ENCODE data around the gene BIN1.
A peak's percentile ranks its signal among the peaks of the same experiment; 100 is the strongest.

The BIN1 gene

DNA sequence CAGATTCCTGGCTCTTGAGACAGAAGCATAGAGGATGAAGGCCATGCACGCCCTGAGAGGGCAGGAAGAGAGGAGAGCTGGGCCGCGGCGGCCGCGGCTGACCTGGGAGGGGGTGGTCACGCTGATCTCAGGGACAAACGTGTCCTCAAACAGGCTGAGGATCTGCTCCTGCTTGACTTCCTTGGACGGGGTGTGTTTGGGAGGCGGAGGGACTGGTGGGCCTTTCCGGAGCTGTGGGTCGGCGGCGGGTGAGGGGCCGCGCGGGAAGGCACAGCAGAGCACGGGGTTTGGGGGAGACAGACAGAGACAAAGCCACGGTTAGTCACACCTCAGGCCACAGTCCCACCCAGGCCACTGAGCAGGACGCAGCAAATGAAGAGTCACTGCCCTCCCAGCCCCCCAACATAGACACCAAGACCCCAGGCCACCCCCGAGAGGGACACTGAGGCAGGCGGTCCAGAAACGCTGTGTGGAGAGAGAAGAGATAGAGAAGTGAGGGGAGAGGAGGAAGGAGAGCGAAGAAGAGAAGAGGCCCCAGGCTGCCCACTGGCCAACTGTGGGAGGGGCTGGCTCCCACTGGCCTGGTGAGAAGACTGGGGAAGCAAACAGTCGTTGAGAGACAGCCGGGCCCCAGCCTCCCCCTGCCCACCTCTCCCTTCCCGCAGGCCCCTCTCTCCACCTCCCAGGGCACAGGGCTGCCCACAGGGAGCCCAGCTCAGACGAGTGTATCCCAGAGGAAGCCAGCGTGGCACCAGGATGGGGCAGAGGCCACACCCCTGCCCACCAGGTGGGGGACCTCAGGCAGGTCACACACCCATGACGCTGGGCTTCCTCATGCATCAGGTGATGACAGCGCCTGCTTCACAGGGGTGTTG is 49.3 kb downstream of the BIN1 start:
- DNase-seq = no peak

DNA sequence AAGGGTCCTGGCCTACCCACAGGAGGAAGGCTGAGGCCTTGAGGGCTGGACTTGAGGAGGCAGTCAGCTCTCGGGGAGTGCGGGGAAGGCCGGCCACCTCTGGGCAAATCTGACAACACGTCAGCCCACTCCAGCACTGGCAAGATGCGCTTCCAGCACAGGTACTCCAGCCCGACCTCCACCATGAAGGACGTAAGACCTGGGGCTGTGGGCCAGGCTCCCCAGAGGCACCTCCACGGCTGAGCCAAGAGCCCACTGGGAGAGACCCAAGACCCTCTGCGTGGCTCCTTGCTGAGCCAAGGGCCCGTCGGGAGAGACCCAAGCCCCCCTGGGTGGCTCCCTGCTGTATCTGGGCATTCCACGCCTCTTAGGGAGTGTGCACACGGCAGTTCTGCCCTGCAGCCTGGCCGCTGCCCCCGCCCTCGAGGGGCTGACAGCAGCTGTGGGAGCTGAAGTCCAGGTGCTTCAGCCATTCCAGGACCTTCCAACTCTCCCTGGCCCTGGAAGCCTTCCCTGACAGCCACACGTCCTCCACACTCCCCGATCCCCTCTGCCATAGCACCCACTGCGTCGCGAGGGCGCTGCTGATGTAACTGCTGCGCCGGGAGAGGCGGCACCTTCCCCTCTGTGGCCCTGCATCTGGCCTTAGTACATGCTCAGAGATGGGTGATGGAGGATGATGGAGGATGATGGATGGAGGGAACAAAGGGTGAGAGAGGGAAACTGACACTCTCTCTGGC is 50.2 kb downstream of the BIN1 start:
- no peak for DNase-seq

DNA sequence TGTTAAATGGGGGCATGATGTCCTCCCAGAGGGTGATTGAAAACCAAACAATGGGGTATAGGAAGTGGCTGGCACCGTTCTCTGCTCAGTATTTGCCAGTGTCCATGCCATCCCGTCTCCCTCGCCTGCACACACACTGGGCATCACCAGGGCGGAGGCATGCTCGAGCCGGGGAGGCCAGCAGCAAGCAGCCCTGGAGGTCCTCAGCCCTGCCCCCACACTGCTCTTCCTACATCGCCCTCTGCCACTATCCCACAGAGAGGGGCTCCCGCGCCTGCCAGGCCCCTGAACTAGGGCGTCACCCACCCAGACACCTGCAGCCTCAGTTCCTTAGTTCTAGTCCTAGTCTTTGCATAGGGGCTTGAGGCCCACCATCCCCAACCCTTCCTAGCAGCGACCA is 50.9 kb downstream of the BIN1 start:
- no peak for DNase-seq

DNA sequence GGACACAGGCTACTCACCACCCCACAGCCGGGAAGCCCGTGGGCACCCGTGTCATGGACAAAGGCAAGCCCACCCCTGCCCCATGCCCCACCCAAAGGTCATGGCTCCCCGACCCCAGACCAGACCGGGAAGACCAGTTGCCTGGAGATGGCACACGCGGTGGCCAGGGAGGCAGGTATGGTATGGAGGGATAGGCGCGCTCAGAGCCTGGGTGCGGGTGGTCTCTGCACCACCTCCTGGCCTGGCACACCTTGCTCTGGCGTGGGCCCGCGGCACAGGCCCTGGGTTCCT is 51.2 kb downstream of the BIN1 start:
- DNase-seq = no peak

DNA sequence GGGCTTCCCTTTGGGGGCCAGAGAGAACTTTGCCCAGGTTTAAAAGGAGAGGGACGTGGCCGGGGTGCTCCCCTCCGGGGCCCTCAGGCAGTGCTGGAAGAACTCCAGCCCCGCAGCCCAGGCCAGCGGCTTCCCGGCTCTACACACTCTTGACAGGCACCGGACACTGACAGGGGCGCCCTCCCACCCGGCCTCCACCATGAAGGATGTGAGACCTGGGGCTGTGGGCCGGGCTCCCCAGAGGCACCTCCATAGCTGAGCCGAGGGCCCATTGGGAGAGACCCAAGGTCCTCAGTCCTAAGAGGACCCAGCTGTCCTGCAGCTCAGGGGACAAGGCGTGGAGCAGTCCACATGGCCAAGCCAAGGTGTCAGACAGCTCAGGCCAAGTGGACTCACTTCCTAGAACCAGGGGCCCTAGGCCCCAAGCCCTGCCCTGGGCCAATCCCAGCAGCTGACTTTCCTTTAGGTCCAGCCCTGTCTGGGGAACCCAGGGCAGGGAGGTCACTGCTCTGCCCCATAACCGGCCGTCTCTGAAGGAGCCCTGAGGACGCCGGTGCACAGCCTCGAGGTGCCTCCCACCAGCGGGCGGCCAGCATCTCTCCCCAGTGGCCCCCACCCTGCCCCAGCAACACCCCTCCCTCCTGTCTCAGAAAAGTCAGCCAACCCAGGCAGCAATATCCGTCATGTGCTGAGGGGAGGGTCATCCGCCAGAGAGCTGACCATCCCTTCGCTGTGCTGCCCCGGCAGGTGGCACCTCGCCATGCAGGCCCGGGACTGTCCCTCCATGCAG is 51.8 kb downstream of the BIN1 start:
- DNase-seq = no peak

DNA sequence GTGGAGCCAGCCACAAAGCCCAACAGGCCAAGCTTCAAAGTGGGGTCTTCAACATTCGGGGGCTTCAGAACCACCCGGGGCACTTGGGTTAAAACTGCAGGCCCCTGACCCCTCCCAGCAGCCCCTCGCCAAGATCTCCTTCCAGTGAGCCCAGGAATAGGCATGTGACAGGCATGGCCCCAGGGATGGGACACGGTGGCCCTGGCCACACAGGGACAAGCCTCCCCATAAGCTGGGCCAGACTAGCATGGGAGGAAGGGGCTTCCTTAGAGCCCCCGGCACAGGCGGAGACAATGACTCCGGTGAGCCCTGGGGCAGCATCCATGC is 52.4 kb downstream of the BIN1 start:
- no peak for DNase-seq

DNA sequence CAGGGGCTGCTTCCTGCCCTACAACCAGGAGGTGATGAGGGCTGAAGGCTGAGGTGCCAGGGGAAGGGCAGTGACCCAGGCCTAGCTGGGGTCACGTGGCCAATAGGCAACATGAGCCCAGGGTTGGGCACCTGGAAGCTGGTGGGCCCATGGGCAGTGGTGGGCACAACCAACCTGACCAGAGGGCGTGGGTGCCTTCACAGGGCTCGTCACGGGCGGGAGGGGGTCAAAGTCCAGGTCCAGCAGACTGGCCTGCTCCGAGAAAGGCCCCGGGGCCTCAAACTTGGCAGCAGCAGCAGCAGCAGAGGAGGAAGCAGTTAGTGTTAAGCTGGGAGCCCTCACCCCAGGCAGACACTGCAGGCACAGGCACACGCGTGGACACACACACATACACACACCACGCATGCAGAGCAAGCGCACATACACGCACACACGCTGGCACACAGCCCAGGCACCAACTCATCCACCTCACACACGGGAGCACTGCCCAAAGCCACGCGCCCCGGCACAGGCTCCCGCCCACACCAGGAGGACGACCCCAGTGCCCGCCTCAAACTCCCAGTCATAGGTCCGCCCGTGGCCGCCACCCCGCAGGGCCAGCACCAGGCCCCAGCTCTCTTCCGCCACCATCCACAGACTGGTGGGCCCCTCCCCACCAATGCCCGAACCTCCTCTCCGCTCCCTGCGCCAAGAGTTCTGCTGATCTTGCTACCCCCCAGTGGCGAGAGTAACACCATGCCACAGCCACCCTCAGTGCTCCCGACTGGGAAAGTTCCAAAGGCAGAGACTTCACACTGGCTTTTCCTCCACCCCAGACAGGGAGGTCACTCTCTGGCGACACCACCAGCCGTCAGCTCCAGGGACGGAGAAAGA is 53.0 kb downstream of the BIN1 start:
- DNase-seq = no peak

DNA sequence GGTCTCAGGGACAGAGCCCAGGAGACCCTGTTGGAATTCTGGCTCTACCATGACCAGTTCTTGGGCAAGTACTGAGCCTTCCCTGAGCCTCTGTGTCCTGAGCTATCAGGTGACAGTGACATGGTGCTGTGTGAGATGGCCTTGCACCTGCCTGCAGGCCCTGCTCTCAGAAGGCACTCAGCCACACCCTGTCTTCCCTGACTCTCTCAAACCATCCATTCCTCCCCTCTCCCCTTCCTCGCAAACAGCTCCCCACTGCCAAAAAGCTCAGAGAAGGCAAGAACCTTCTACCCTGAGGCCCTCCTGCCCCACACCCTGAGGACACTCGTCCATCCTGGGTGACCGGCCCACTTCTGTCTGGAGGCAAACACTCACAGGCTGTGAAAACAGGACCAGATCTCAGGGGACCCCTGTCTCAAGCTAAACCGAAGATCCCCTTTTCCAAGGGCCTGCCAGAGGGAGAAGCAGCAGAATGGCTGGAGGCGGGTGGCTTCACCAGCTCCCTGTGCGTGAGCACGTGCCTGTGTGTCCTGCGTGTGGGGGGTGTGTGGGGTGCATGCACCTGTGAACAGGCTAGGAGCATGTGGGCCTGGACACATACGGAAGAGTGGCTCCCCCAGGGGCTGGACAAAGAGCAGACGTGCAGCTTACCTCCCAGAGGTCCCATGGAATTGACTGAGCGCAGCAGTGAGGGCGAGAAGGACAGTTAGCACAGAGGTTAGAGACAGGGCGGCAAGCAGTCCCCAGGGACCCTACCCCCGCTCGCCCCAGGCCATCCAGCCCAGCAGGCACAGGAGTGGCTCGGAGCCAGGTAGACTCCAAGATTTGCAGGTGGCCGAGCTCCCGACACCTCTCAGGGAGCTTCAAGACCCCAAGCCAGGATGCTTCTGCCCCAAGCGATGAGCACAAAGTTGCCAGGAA is 53.9 kb downstream of the BIN1 start:
- DNase-seq = no peak

DNA sequence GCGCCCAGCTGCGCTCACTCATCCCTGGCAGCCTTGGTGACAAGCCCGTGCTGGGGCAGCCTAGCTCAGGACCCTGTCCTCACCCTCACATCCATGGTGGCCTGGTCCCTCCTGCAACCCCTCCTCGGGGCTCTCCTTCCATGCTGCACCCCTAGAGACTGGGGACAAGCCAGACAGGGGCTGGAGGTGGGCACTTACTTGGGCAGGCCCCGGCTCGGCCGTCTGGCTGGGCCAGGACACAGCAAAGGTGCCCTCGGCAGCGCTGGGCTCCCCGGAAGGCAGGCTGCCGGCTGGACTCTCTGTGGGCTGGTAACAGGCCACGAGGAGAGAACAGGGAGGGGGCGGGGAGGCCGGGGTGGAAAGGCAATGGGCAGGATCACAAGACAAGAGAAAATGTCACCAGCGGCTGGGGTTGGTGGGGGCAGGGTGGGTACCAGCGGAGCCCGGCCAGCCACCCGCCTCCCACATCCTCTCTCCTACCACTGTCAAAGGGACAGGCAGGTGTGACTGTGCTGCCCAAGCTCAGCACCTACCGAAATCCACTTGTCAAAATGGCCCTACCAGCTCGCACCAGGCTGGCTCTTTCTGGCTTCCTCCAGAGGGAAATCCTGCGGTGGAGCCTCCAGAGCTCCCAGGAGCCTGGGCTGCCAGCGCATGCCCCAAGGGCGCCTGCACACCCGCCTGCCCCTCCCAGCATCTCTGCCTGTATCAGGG is 54.7 kb downstream of the BIN1 start:
- no peak for DNase-seq

DNA sequence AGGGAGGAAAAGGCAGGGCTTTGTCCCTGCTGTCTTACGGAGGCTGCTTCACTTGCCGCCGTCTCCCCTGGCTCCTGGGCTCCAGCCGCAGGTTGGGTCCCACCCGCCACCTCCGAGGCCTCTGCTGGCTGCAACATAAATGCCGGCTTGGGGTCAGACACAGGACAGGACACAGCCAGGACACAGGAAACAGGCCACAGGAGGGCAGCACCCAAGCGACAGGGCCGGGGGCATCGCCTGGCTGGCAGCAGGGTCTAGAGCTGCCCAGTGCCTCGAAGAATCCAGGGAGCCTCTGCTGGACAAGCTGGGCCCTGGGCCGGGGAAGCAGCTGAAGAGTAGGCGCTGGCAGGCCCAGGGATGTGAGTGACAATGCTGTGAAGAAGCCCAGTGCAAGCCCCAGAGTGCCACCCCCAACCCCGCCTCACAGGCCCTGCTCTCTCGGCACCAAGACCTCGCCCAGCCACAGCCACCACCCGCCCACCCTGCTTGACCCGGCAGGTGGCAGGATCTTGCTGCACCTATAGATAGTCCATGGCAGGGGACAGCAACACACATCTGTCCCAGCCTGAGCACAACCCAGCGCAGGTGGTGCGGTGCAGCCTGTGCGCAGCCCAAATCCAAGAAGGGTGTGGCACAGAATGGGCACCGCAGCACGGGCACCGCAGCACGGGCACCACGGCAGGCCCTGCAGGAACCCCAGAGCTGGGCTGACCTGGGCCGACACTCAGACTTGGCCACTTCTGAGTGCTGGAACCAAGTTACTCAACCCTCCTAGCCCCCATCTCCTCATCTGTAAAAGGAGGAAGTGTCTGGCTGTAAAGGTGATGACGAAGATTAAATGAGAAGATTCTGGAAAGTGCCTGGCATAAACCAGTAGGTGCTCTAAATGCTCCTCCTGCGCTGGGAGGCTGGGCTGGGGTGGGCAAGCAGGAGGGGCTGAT is 55.6 kb downstream of the BIN1 start:
- no peak for DNase-seq

DNA sequence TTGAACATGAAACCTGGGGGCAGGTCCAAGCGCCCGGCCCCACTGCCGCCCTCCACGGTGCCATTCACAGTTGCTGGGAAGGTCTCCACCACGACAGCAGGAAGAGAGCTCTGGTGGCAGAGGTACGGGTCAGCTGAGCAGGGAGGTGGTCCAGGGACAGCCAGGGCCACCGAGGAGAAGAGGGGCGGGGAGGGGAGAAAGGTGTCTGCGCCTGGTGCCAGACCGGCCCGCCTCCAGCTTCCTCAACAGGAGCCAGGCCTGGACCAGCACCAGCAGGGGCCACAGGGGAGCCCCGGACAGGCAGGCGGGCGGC is 56.2 kb downstream of the BIN1 start:
- no peak for DNase-seq

DNA sequence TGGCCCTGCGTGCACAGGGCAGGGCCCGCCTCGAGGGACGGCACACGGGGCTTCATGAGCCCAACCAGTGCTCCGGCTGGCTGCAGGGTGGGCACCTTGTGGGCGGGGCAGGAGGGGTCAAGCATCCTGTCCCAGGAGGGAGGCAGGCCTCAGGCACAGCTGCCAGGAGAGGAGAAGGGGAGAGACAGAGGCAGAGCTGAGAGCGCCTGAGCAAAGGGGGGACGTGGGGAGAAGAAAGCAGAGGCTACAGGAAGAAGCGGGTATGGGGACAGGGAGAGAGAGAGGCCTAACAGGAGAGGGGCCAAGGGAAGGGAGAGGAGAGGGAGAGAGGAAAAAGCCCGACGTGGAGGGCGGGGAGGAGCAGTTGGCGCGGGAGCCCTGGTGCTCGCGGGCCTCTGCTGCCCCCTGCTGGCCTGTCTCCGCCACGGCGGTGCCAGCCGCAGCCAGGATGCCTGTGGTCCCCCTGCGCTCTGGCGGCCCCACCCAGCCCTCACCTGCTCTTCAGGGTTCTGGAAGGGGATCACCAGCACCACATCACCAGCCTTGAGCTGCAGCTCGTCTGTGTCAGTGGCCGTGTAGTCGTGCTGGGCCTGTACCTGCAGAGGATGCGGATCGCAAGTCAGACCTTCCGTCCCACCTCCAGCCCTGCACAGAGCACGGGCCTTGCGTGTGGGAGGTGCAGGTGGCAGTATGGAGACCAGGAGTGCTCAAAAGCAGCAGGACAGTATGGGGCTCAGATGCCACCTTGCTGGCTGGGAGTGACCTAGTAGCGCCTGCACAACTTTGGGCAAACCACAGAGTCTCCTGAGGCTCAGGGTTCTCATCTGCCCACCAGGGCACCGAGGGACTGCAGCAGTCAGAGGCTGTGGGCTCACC is 56.8 kb downstream of the BIN1 start:
- DNase-seq = peak; percentile 85

DNA sequence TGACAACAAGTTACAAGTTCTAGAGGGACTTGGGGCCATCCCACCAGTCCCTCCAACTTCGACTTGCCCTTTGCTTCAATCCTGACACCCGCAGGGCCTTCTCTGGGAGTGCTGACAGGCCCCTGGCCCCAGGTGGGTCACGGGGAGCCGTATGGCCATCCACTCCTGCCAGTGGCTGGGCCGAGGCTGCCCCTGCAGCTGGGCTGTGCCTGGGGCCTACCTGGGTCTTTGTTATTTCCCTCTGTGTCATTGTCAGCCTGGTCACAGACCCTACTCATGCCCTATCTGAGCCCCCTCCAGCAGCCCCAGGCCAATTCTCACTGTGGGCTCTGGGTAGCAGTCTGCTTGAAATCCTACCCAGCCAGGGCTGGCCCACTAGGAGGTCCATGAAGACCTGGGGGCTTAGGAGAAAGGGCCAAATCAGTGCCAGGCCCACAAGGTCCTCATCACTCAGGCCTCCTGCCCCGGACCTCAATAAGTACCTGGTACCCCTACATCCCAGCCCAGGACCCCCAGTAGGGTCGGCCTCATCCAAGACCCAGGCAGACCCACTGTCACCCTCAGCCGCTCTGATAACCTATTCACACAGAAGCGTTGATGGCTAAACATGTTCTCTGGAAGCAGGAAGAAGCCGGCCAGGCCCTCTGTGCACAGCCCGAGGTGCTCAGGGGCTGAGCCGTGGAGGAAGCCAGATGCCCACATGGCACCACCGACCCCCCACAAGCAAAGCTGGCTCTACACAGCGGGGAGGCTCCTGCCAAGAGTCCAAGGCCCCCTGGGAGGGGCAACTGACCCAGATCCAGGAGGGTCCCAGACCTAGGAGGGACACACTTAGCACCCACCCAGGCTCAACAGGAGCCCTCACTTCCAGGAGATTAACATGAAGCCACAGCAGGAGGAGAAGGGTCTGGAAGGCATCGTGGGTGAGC is 57.7 kb downstream of the BIN1 start:
- DNase-seq = no peak

DNA sequence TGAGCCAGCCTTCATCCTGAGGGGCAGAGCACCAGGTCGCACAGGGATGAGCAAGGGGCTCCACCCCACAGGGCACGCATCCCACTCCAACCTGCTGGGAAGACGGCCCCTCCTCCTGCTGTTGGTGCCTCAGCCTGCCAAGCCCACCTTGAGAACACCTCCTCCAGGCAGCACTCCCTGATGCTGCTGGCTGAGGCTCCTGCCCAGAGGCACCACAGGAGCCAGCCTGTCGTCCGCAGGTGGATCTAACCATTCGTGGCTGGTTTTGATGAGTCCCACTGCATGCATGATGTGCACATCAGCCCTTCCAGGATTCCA is 58.4 kb downstream of the BIN1 start:
- DNase-seq = no peak

DNA sequence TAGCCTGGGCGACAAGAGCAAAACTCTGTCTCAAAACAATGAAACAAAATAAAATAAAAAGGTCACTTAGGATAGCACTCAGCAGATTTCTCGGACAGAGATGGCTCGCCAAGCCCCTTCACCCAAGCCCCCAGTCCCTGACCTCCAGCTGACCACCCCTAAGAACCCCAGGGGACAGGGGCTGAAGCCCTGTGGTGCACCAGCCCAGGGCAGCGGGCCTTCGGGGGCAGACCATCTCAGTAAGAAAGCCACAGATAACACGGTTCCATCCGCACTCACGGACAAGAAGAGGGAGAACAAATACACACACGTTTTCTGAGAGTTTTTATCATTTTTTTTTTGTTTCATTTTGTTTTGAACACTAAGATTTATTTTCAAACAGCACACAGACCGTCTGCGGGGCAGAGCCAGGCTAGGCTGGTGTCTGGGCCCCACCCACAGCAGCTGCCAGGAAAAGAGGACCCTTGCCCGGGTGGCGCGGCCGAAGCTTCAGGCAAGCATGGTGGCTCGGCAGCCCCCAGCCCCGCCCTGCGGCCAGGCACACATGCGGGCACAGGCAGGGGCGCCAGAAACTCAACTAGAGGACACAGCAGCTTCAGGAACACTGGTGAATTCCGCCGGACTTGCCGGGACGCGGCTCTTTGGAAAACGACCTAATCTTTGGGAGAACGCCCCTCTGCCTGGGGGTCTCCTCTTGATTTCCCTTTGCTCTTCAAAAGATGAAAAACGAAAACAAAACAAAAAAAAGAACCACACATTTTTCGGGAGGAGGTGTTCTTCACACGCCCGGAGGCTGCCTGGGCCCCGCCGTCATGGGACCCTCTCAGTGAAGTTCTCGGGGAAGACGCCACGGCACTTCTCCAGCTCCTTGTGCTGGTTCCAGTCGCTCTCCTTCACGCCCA is 59.0 kb downstream of the BIN1 start:
- DNase-seq = no peak

DNA sequence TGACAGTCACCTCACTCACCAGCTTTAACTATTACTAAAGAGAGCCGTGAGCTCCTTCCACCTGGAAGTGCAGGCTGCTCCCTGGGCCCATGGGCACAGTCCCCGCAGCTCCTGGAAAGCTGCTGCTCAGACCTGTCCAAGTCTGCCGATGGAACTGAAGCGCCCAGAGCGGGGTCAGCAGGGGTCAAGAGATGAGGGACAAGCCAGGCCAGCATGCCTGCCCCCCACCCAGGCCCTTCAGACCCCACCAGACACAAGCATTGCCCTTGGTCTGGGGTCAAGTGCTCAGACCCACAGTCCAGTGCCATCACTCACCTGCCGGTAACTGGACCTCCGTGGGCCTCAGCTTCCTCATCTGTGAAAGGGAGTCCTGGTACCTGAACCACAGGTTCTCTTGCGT is 59.9 kb downstream of the BIN1 start:
- no peak for DNase-seq

DNA sequence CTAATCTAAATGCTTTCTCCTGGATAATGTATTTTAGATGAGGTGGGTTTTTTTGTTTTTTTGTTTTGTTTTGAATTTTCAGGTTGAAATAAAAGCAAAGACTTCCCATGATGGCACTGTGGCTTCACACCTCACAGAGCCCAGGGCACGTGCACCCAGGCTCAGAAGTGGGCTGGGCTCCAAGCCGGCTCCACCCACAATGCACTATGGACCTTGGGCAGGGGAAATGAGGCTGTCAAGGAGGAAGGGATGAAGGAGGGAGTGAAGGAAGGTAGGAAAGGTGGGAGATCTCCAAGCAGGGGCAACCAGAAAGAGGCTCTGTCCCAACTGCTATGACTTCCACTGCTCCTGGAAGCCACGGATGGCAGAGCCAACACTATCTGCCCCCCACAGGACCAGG is 60.4 kb downstream of the BIN1 start:
- no peak for DNase-seq

All from NCI-H82 (cell line).